Activated naive CD4-positive, alpha-beta T cell treated with anti-CD3 and anti-CD28 coated beads for 36 hours (primary cell): ENCODE results near the gene OTULINL. TPM values are rescaled to one million over a fixed set of nuclear protein-coding genes. Genes with fewer than 3 reads are reported as not detected.
A peak's percentile ranks its signal among the peaks of the same experiment; 100 is the strongest.

Source experiments
- CTCF ChIA-PET: fragments of 350-600 bp; sonication (Branson Sonifier 250); formaldehyde crosslinking; loops from one replicate; lab custom pipeline; 2021; ENCODE audit warnings: antibody characterized with exemption; lab: Charles Lee
- DNase-seq: peaks from one replicate; pipeline ENCODE4 v3.0.0-alpha.2; 2020
- H3K27ac Mint-ChIP-seq: one replicate; pipeline ENCODE4 v1.8.0; 2021; ENCODE audit warnings: mild to moderate bottlenecking, mixed read lengths
- H3K27me3 Mint-ChIP-seq: one replicate; pipeline ENCODE4 v1.8.0; 2021; ENCODE audit warnings: low read depth, mixed read lengths
- H3K36me3 Mint-ChIP-seq: one replicate; pipeline ENCODE4 v1.8.0; 2021; ENCODE audit warnings: low read depth, mixed read lengths
- H3K4me1 Mint-ChIP-seq: one replicate; pipeline ENCODE4 v1.8.0; 2021; ENCODE audit warnings: low read depth, mixed read lengths
- H3K4me3 Mint-ChIP-seq: one replicate; pipeline ENCODE4 v1.8.0; 2021; ENCODE audit warnings: mild to moderate bottlenecking, moderate library complexity, mixed read lengths
- H3K9me3 Mint-ChIP-seq: one replicate; pipeline ENCODE4 v1.8.0; 2021; ENCODE audit warnings: mixed read lengths
- intact Hi-C: fragments of 100-400 bp; cut with micrococcal nuclease; formaldehyde crosslinking; loops from one replicate; pipeline ENCODE4 v1.15.1; 2023
- total RNA-seq, 2 experiments: library from RNA; stranded (reverse); gene quantifications; one replicate each; pipeline ENCODE4 v1.2.3, GENCODE V29; 2021

OTULINL gene
- total RNA-seq, 2 experiments from 2014 or later, result 9.1 to 10.6 TPM

- H3K27ac Mint-ChIP-seq, result no peak overlapping the region
- H3K4me3 Mint-ChIP-seq, result no peak overlapping the region
- peaks cover 2% of the 10 kb centered on the region for H3K27me3 Mint-ChIP-seq
- DNase-seq, result no peak
- CTCF ChIA-PET, result no interaction called here
- no peaks in the 10 kb centered on the region for H3K9me3 Mint-ChIP-seq
- no peaks in the 10 kb centered on the region for H3K36me3 Mint-ChIP-seq
- peaks cover 16% of the 10 kb centered on the region for H3K4me1 Mint-ChIP-seq
- intact Hi-C loops, result no loop called here
These were observed 2.3 kb upstream of the OTULINL start for GRCh38 chr5:14579246-14579645.

DNA sequence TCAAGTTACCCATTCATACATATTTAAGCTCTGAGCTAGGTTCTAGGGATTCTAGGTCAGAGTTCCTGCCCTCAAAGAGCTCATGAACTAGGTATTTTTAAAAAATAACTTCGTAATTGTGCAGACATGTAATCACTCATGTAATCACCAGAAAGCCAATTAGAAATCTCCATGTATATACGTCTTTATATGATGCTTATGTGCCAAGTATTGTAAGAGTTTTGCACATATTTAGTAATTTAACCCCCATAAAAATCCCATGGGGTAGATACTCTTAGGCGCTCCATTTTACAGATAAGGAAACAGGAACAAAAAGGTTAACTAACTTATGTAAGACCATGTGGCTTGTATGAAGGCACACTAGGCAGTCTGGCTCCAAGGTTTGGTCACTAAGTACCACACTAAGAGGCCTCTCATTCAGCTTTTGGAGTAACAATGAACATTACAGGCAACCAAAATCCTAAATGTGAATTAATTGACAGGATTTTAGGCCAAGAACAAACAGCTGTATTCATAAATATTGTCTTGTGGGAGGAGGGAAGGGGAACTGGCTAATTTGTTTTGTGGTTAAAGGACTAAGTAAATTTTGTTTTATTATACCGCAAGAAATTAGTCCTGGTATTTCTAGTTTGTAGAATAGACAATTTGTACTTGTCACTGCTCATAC lies 1.7 kb upstream of the OTULINL start:
- intact Hi-C loops, result loop anchor here (2.0 to 5.0 kb wide), 5 partner anchors 67 to 422 kb away; partner anchors contain the start of genes ANKH and OTULIN
- no peak overlapping the region for H3K27ac Mint-ChIP-seq
- no peaks in the 10 kb centered on the region for H3K36me3 Mint-ChIP-seq
- CTCF ChIA-PET, result interaction anchor here (1.1 kb wide), 1 partner anchor 10 kb away, joined by 3 read pairs; no protein-coding TSS in a partner anchor
- H3K9me3 Mint-ChIP-seq, result no peaks in the 10 kb centered on the region
- H3K4me1 Mint-ChIP-seq, result peaks cover 20% of the 10 kb centered on the region
- DNase-seq, result no peak
- H3K27me3 Mint-ChIP-seq, result peaks cover 2% of the 10 kb centered on the region
- no peak overlapping the region for H3K4me3 Mint-ChIP-seq

GRCh38 chr5:14580398-14581034 lies 1.1 kb upstream of the OTULINL start:
- CTCF ChIA-PET, result interaction anchor here (1.1 kb wide), 1 partner anchor 11 kb away, joined by 3 read pairs; no protein-coding TSS in a partner anchor
- Mint-ChIP-seq H3K27me3 (peaks cover 2% of the 10 kb centered on the region), H3K27ac (no peak overlapping the region), H3K9me3 (no peaks in the 10 kb centered on the region), H3K4me1 (peaks cover 23% of the 10 kb centered on the region), H3K4me3 (peak overlapping the region; percentile 68), H3K36me3 (no peaks in the 10 kb centered on the region)
- DNase-seq, result no peak
- intact Hi-C loops, result loop anchor here (1.0 to 5.0 kb wide), 8 partner anchors 15 to 422 kb away; partner anchors contain the start of genes ANKH and OTULIN

GRCh38 chr5:14581891-14582796 lies 552 bp downstream of the OTULINL start:
- H3K27me3 Mint-ChIP-seq, result peaks cover 2% of the 10 kb centered on the region

GRCh38 chr5:14582797-14583137 lies 1.2 kb downstream of the OTULINL start:
- H3K36me3 Mint-ChIP-seq, result no peaks in the 10 kb centered on the region
- peak overlapping the region; percentile 70 for H3K27ac Mint-ChIP-seq
- peak overlapping the region; percentile 75 for H3K4me3 Mint-ChIP-seq
- H3K4me1 Mint-ChIP-seq, result peaks cover 31% of the 10 kb centered on the region
- CTCF ChIA-PET, result interaction anchor here (0.6 to 3.6 kb wide), 5 partner anchors 65 to 1743 kb away, joined by 3 to 18 read pairs (median 5); no protein-coding TSS in a partner anchor
- DNase-seq, result no peak
- peaks cover 2% of the 10 kb centered on the region for H3K27me3 Mint-ChIP-seq
- intact Hi-C loops, result loop anchor here (1.0 to 5.0 kb wide), 5 partner anchors 65 to 440 kb away; partner anchors contain the start of genes ANKH and TRIO
- no peaks in the 10 kb centered on the region for H3K9me3 Mint-ChIP-seq

More at GRCh38 chr5:14581891-14582796, 552 bp downstream of the OTULINL start:
- CTCF ChIA-PET, result interaction anchor here (0.6 to 3.6 kb wide), 5 partner anchors 10 to 183 kb away, joined by 3 to 18 read pairs (median 5); no protein-coding TSS in a partner anchor
- intact Hi-C loops, result loop anchor here (1.0 to 5.0 kb wide), 10 partner anchors 13 to 439 kb away; partner anchors contain the start of genes ANKH, OTULIN and TRIO
- peak; percentile 88 for DNase-seq
- peak overlapping the region; percentile 75 for H3K4me3 Mint-ChIP-seq
- H3K27ac Mint-ChIP-seq, result peak overlapping the region; percentile 70
- H3K36me3 Mint-ChIP-seq, result no peaks in the 10 kb centered on the region
- no peaks in the 10 kb centered on the region for H3K9me3 Mint-ChIP-seq
- H3K4me1 Mint-ChIP-seq, result peaks cover 30% of the 10 kb centered on the region

- intact Hi-C loops, result loop anchor here (5.0 kb wide), 3 partner anchors 62 to 417 kb away; partner anchors contain the start of gene ANKH
- H3K27me3 Mint-ChIP-seq, result no peaks in the 10 kb centered on the region
- CTCF ChIA-PET, result interaction anchor here (1.2 to 3.6 kb wide), 2 partner anchors 63 to 186 kb away, joined by 3 to 18 read pairs; no protein-coding TSS in a partner anchor
- H3K36me3 Mint-ChIP-seq, result no peaks in the 10 kb centered on the region
- no peaks in the 10 kb centered on the region for H3K9me3 Mint-ChIP-seq
- no peak overlapping the region for H3K4me3 Mint-ChIP-seq
- DNase-seq, result no peak
- H3K27ac Mint-ChIP-seq, result no peak overlapping the region
- H3K4me1 Mint-ChIP-seq, result peaks cover 39% of the 10 kb centered on the region
These were observed 3.3 kb downstream of the OTULINL start for GRCh38 chr5:14584848-14585247.

GRCh38 chr5:14587150-14587549 lies 5.6 kb downstream of the OTULINL start:
- no peak for DNase-seq
- no peaks in the 10 kb centered on the region for H3K9me3 Mint-ChIP-seq
- peaks cover 55% of the 10 kb centered on the region for H3K4me1 Mint-ChIP-seq
- no peaks in the 10 kb centered on the region for H3K27me3 Mint-ChIP-seq
- H3K36me3 Mint-ChIP-seq, result no peaks in the 10 kb centered on the region
- H3K4me3 Mint-ChIP-seq, result no peak overlapping the region
- H3K27ac Mint-ChIP-seq, result no peak overlapping the region
- intact Hi-C loops, result no loop called here
- CTCF ChIA-PET, result no interaction called here

GRCh38 chr5:14588145-14588544 lies 6.6 kb downstream of the OTULINL start:
- no peak for DNase-seq
- CTCF ChIA-PET, result no interaction called here
- H3K36me3 Mint-ChIP-seq, result no peaks in the 10 kb centered on the region
- peaks cover 60% of the 10 kb centered on the region for H3K4me1 Mint-ChIP-seq
- no peak overlapping the region for H3K27ac Mint-ChIP-seq
- intact Hi-C loops, result no loop called here
- H3K4me3 Mint-ChIP-seq, result no peak overlapping the region
- H3K27me3 Mint-ChIP-seq, result no peaks in the 10 kb centered on the region
- H3K9me3 Mint-ChIP-seq, result no peaks in the 10 kb centered on the region

- Mint-ChIP-seq H3K27me3 (no peaks in the 10 kb centered on the region), H3K4me3 (no peak overlapping the region), H3K4me1 (peaks cover 62% of the 10 kb centered on the region), H3K27ac (no peak overlapping the region), H3K9me3 (no peaks in the 10 kb centered on the region), H3K36me3 (no peaks in the 10 kb centered on the region)
- intact Hi-C loops, result no loop called here
- DNase-seq, result no peak
- CTCF ChIA-PET, result no interaction called here
These were observed 7.4 kb downstream of the OTULINL start for GRCh38 chr5:14588758-14589543.

- H3K9me3 Mint-ChIP-seq, result no peaks in the 10 kb centered on the region
- H3K27me3 Mint-ChIP-seq, result no peaks in the 10 kb centered on the region
- CTCF ChIA-PET, result no interaction called here
- no peak overlapping the region for H3K4me3 Mint-ChIP-seq
- no peak for DNase-seq
- intact Hi-C loops, result loop anchor here (10.0 kb wide), 1 partner anchor 1874 kb away; the partner anchor contains the start of gene ZNF622
- no peaks in the 10 kb centered on the region for H3K36me3 Mint-ChIP-seq
- no peak overlapping the region for H3K27ac Mint-ChIP-seq
- peaks cover 71% of the 10 kb centered on the region for H3K4me1 Mint-ChIP-seq
These were observed 9.4 kb downstream of the OTULINL start for GRCh38 chr5:14590949-14591348.

- Mint-ChIP-seq H3K4me3 (no peak overlapping the region), H3K27ac (no peak overlapping the region), H3K27me3 (no peaks in the 10 kb centered on the region), H3K36me3 (no peaks in the 10 kb centered on the region), H3K4me1 (peaks cover 76% of the 10 kb centered on the region), H3K9me3 (no peaks in the 10 kb centered on the region)
- DNase-seq, result no peak
- intact Hi-C loops, result loop anchor here (10.0 kb wide), 1 partner anchor 1873 kb away; the partner anchor contains the start of gene ZNF622
- CTCF ChIA-PET, result interaction anchor here (0.6 to 1.0 kb wide), 3 partner anchors 9 to 322 kb away, joined by 3 read pairs; no protein-coding TSS in a partner anchor
These were observed 10.0 kb downstream of the OTULINL start for GRCh38 chr5:14591548-14591947.
